SH-SY5Y (cell line): Measurements from ENCODE around the gene HSP90AB1.

Source experiments
- GATA2 ChIP-seq: IDR thresholded peaks from 2 replicates; pipeline ENCODE4 v1.6.1; 2011; ENCODE audit warnings: mild to moderate bottlenecking, low read depth, low read length
- GATA3 ChIP-seq: IDR thresholded peaks from 2 replicates; pipeline ENCODE4 v1.6.1; 2011; ENCODE audit warnings: low read depth, mild to moderate bottlenecking, low read length, moderate library complexity

DNA sequence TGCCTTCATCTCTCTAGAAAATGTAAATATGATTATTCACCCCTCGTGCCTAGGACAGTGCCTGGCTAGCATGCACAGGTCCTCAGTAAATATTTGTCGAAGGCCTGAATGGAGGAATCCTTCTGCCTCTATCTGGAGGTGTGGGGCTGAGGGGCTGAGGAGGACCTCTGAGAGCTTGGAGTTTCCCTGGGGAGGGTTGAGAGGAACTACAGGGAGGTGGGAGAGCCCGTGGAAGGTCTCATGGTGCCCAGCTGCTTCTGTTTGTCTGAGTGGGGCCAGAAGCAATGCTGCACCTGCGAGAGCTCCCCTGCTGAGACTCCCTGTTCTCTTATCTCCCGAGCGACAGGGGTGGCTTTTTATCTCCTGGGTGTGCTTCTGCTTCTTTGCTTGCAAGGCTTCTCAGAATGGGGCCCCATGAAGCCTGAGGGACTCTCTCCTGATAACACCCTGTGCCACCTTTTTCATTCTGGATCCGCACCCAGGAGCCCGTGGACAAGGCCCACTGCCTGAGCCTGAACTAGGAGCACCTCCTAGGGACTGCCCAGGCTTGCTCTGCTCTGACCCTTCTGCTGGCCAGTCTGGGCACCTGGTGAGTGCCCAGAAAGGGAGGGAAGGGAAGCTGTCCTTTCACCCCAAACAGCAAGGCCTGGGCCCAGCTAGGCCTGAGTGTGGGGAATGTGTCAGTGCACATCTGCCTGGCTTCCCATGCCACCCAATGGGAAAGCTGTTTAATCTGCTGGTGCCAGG, 21.1 kb upstream of the HSP90AB1 start:
- TF ChIP-seq GATA3 (no peak), GATA2 (no peak)
